Natural killer cell (primary cell): ENCODE results near the gene CDKAL1. TPM values are rescaled to one million over a fixed set of nuclear protein-coding genes. Genes with fewer than 3 reads are reported as not detected.

Source experiments
- ATAC-seq, 3 donors: fragments of 150-1000 bp in 2 of 3; fragments of 200-7000 bp in 1 of 3; cut with Tn5 transposase; 1 replicate in 1 of 3; 2 replicates in 2 of 3; pipeline ENCODE4 v1.10.0; 2021; ENCODE audit warnings: mild to moderate bottlenecking in 2 of 3, moderate library complexity in 2 of 3
- DNase-seq, 2 donors: peaks; one replicate each; pipeline versions ENCODE4 v3.0.0 to v3.0.0-alpha.2; 2013 to 2021; ENCODE audit warnings: mixed read lengths in 1 of 2
- H3K27ac ChIP-seq: one replicate; pipeline ENCODE4 v1.5.1; 2013; ENCODE audit warnings: mild to moderate bottlenecking, low read length
- H3K27me3 ChIP-seq: one replicate; pipeline ENCODE4 v1.6.1; 2013; ENCODE audit warnings: low read length; ENCODE audit not compliant: control insufficient read depth, insufficient read depth
- H3K36me3 ChIP-seq: one replicate; pipeline ENCODE4 v1.6.1; 2013; ENCODE audit warnings: low read length; ENCODE audit not compliant: control insufficient read depth, insufficient read depth
- H3K4me1 ChIP-seq: one replicate; pipeline ENCODE4 v1.6.1; 2013; ENCODE audit warnings: low read length; ENCODE audit not compliant: control insufficient read depth, insufficient read depth
- H3K4me3 ChIP-seq: one replicate; pipeline ENCODE4 v1.5.1; 2013; ENCODE audit warnings: low read length
- H3K9me3 ChIP-seq: one replicate; pipeline ENCODE4 v1.6.1; 2013; ENCODE audit warnings: low read length; ENCODE audit not compliant: control insufficient read depth, insufficient read depth
- H3K27ac Mint-ChIP-seq, 2 donors: one replicate each; pipeline ENCODE4 v1.8.0; 2022; ENCODE audit warnings: mild to moderate bottlenecking in 2 of 2, mixed read lengths in 2 of 2, moderate library complexity in 1 of 2
- H3K27me3 Mint-ChIP-seq, 2 donors: one replicate each; pipeline ENCODE4 v1.8.0; 2022; ENCODE audit warnings: low read depth in 2 of 2, mixed read lengths in 2 of 2
- H3K36me3 Mint-ChIP-seq: one replicate; pipeline ENCODE4 v1.8.0; 2022; ENCODE audit warnings: mixed read lengths
- H3K4me1 Mint-ChIP-seq, 2 donors: one replicate each; pipeline ENCODE4 v1.8.0; 2022; ENCODE audit warnings: mixed read lengths in 2 of 2
- H3K4me3 Mint-ChIP-seq: one replicate; pipeline ENCODE4 v1.8.0; 2022; ENCODE audit warnings: mild to moderate bottlenecking, moderate library complexity, mixed read lengths
- H3K9me3 Mint-ChIP-seq, 2 donors: one replicate each; pipeline ENCODE4 v1.8.0; 2022; ENCODE audit warnings: mixed read lengths in 2 of 2
- CTCF ChIP-seq: fragments of 200-600 bp; IDR thresholded peaks from one replicate; pipeline ENCODE4 v1.8.0; 2022; ENCODE audit warnings: antibody characterized with exemption
- WGBS: methylation state at CpG from one replicate; pipeline ENCODE4 v1.1.7; 2013; ENCODE audit warnings: missing lambda C conversion rate; ENCODE audit not compliant: insufficient coverage; 5-methylcytosine and 5-hydroxymethylcytosine counted together
- intact Hi-C: fragments of 100-400 bp; cut with micrococcal nuclease; formaldehyde crosslinking; loops from one replicate; pipeline ENCODE4 v1.14.2; 2022
- total RNA-seq, 4 donors: library from RNA; stranded (reverse); fragments of 120-200 nt in 1 of 4; gene quantifications; one replicate each; pipeline versions ENCODE4 v1.2.3 to v1.2.4, GENCODE V29; 2013 to 2022

The CDKAL1 gene
- total RNA-seq, 3 donors from 2014 or later (not counting 1 experiment from before 2014, with no cell fraction given), result 26.0 to 32.8 (median 28.9) TPM

DNA sequence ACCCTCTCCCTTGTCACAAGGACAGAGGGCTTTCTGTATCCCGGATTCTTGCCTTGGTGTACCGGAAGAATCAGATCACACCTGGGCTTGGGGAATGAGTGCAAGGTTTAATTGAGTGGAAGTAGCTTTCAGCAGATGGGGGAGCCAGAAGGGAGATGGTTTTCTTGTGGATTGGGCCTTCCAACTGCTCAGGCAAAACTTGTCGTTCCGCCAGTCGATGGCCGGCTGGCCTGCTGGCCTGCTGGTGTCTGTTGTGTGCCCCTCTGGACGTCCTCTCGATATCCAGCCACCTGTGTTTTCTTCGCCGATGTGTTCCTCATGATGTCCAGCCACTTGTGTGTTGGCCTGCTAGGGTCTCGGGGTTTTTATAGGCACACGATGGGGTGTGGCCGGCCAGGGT, 168.1 kb downstream of the CDKAL1 start:
- Mint-ChIP-seq H3K4me1 (peaks cover 5 to 23% of the 10 kb centered on the region in 2 donors), H3K27ac (no peak overlapping the region), H3K9me3 (no peaks in the 10 kb centered on the region), H3K4me3 (no peak overlapping the region), H3K27me3 (no peaks in the 10 kb centered on the region), H3K36me3 (no peaks in the 10 kb centered on the region)
- DNase-seq, result no peak
- no peak for ATAC-seq
- intact Hi-C loops, result no loop called here
- Histone ChIP-seq H3K27me3 (no peaks in the 10 kb centered on the region), H3K4me3 (no peak overlapping the region), H3K36me3 (no peaks in the 10 kb centered on the region), H3K27ac (no peak overlapping the region), H3K4me1 (no peaks in the 10 kb centered on the region), H3K9me3 (no peaks in the 10 kb centered on the region)
- 96% methylated on average over 13 of the region's 13 CpGs for WGBS
- no peak for TF ChIP-seq CTCF

DNA sequence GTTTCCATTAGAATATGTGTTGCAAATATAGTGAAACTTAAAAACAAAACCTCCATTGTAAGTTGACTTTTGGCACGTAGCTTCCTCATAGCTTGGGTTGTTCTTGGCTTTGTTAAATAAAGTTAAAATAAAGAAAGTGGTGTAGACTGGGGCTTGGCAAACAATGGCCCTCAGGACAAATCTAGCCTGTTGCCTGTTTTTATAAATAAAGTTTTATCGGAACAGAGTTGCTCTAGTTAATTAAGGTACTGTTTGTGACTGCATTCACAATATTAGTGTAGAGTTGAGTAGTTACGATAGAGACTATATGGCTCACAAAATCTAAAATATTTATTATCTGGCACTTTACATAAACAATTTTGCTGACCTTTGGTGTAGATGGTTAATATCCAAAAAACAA, 168.8 kb downstream of the CDKAL1 start:
- Mint-ChIP-seq H3K27me3 (no peaks in the 10 kb centered on the region), H3K4me3 (no peak overlapping the region), H3K27ac (no peak overlapping the region), H3K4me1 (peaks cover 6 to 23% of the 10 kb centered on the region in 2 donors), H3K9me3 (no peaks in the 10 kb centered on the region), H3K36me3 (no peaks in the 10 kb centered on the region)
- H3K27me3 ChIP-seq, result no peaks in the 10 kb centered on the region
- H3K4me3 ChIP-seq, result no peak overlapping the region
- intact Hi-C loops, result no loop called here
- DNase-seq, result no peak
- 75% methylated on average over 2 of the region's 3 CpGs for WGBS
- no peak for ATAC-seq
- no peak for TF ChIP-seq CTCF
- no peak overlapping the region for H3K27ac ChIP-seq
- H3K9me3 ChIP-seq, result no peaks in the 10 kb centered on the region
- H3K36me3 ChIP-seq, result no peaks in the 10 kb centered on the region
- no peaks in the 10 kb centered on the region for H3K4me1 ChIP-seq

DNA sequence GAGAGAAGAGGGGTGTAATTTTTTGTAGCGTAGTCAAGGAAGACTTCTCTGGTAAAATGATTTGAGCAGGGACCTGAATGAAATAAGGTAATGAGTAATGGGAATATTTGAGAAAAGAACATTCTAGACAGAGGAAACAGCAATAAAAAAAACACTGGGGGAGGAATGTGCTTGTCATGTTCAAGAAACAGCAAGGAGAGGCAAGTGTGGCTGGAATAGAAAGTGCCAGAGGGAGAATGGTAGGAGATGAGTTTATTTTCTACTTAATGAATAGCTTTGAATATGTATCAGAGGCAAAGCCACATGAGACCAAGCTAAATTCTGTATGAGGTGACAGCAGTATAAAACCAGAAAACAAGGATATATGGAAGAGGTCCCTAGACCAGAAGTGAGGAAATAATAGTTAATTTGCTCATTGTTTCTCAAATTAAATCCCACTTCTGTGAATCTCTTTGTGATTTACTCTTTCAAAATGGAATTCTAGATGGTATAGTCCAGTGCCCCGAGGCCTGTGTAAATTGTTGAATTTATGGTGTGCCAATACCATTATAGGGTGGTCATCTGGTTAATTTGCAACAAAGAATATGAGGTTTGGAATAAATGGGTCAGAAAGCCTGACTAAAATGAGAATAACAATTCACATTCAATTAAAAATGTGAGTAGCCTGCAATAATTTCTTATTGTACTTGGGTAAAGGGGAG, 170.2 kb downstream of the CDKAL1 start:
- intact Hi-C loops, result no loop called here
- Mint-ChIP-seq H3K27me3 (no peaks in the 10 kb centered on the region), H3K4me1 (peaks cover 12 to 34% of the 10 kb centered on the region in 2 donors), H3K36me3 (no peaks in the 10 kb centered on the region), H3K9me3 (no peaks in the 10 kb centered on the region), H3K27ac (no peak overlapping the region), H3K4me3 (no peak overlapping the region)
- 88% methylated on average over 2 of the region's 2 CpGs for WGBS
- ATAC-seq (no peak), DNase-seq (no peak)
- Histone ChIP-seq H3K27ac (no peak overlapping the region), H3K4me1 (no peaks in the 10 kb centered on the region), H3K9me3 (no peaks in the 10 kb centered on the region), H3K36me3 (no peaks in the 10 kb centered on the region), H3K27me3 (no peaks in the 10 kb centered on the region), H3K4me3 (no peak overlapping the region)
- no peak for TF ChIP-seq CTCF

DNA sequence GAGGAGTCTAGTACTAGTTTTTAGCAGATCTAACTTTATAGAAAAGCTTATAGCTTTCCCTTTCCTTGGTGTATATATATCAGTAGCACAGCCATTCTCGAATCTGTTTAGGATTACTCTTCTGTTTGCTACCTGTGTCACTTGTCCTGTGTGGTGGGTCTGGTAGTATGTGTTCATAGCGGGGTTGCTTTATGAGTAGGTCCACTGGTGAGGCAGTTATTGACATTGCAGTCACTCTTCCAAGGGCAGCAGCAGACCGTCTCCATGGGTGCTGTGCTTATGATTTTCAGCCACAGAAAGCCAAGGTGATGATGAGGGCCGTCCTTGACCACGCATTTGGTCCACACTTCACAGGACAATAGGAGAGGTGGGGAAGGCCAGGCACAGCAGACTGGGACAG, 171.5 kb downstream of the CDKAL1 start:
- no peak overlapping the region for H3K4me3 Mint-ChIP-seq
- 91% methylated on average over 5 of the region's 5 CpGs for WGBS

More for the DNA sequence above, 171.5 kb downstream of the CDKAL1 start:
- Histone ChIP-seq H3K4me3 (no peak overlapping the region), H3K36me3 (no peaks in the 10 kb centered on the region), H3K27ac (no peak overlapping the region), H3K27me3 (no peaks in the 10 kb centered on the region), H3K4me1 (no peaks in the 10 kb centered on the region), H3K9me3 (no peaks in the 10 kb centered on the region)
- H3K36me3 Mint-ChIP-seq, result no peaks in the 10 kb centered on the region
- H3K27ac Mint-ChIP-seq, result no peak overlapping the region
- ATAC-seq, result no peak
- TF ChIP-seq CTCF, result no peak
- intact Hi-C loops, result no loop called here
- DNase-seq, result no peak
- H3K4me1 Mint-ChIP-seq, result peaks cover 15 to 37% of the 10 kb centered on the region in 2 donors
- H3K27me3 Mint-ChIP-seq, result no peaks in the 10 kb centered on the region
- no peaks in the 10 kb centered on the region for H3K9me3 Mint-ChIP-seq
